ENCODE data around the gene GDF3.
"Not testable (repeated sequence)": the region's sequence is repeated elsewhere in the genome, so short reads cannot be mapped to it uniquely, and the experiment has no call there.

The GDF3 gene

DNA sequence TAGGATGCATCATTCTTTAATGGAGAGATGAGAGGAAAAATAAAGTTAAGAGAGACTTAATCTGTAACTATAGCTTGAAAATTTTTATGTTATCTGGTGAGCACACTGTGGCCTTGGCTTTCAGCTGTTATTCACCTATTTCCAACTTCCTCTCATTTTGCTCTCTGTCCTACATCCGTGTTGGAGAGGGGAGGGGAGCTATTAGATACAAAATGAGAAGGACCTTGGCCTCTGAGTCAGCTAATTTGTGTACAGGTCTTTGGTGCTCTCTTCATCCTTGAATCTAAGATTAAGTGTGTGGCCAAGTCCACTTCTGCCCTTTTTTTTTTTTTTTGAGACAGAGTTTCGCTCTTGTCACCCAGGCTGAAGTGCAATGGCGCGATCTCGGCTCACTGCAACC, 29.0 kb downstream of the GDF3 start:
- DNase-seq, result no peak

DNA sequence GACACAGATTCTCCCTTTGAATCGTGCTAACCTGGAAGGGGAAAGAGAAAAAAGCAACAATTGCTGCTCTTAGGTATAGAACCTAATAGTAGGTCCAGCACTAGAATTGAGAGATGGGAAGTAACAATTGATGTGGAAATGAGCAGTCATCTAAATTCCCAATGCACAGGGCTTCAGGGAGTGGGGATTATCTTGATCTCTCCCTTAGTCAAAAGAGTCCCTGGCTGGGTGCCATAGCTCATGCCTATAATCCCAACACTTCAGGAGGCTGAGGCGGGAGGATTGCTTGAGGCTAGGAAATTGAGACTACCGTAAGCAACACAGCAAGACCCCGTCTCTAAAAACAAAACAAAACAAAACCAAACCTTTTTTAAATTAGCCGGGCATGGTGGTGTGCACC, 33.8 kb downstream of the GDF3 start:
- no peak for DNase-seq

DNA sequence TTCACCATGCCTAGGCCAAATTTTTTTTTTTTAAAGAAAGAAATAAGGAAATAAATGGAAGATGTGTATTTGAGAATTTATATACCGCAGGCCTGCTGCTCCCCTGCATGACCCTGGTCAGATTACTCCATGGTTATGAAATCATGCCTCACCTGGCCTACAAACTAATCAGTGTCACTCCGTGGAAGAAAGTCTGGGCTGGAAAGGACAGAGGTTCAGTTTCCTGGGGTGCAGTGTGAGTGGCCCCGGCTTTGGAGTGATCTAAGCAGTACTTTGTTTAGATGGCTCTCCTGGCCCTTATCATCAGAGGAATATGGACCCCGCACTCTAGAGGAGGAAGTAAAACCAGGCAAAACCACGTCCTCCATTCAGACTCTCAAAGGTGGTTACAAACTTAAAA, 39.5 kb downstream of the GDF3 start:
- DNase-seq, result no peak

DNA sequence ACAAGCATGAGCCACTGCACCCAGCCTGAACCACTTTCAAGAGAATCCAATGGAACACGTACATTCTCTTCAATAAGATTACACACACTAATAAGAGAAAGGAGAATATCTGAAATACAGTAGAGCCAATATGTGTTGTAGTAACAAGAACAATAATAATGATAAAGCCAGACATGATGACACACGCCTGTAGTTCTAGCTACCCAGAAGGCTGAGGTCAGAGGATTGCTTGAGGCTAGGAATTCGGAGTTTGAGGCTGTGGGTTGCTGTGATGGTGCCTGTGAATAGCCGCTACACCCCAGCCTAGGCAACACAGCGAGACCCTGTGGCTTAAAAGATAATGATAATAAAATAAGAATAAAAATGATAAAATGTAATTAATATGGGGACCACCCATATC, 45.5 kb downstream of the GDF3 start:
- no peak for DNase-seq

DNA sequence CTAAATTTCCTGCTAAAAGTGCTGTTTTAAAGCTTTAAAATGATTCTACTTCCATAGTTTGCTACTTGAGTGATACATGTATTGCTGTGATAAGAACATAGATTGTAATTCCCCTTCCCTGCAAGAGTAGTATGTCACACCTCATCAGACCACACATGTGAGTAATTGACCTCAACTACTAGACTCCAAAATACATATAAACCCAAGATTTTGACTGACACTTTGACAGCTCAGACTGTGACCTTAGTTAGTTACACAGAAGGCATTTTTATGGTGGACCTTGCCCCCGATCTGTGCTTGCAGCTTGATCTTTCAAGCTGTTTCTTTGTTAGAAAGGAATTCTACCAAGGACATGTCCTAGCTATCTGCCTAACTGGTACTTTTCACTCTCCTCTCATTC, 48.5 kb downstream of the GDF3 start:
- DNase-seq, result no peak

DNA sequence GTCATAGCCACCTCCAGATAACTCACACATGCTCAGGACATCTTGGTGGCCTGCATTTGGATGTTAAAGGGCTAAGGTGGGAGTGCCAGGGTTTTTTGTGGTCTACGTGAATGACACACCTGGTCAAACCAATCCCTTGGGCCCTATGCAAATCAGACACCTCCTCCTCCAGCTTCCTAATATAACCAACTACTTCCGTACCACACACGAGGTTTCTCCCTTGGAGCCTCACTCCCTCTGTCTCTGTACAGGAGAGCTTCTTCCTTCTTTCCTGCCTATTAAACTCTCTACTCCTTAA, 49.4 kb downstream of the GDF3 start:
- no peak for DNase-seq

DNA sequence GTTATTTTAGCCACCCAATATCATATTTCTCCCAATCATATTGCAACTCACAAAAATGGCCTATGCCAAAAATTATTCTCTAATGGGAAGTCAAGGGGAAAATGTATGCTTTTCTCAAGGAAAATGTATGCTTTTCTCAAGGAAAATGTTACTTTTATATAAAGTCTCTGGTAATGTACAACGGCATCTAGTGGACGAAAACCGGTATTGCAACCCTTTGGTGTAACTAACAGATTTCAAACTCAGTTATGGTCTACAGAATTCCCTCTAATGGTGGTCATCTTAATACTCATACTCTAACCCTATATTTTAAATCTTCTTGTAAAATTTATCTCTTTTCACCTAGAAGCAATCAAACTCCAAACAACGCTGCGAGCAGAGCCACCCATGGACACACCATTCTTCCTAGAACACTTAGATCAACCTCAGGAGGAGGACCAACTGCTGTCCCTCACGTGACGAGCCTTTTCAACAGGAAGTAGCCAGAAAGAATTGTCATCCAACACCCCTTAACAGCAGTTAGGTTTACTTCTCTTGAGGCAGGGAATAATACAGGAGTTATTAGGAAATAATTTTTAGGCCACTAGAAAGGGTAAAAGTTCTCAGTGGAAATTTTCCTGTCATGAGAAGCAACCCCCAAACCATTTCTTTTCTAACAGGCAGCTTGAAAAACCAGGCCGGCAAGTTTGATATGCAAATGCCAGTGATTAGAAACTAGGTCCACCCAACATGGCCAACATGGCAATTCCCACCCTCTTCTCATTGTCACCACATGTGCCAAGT, 50.0 kb downstream of the GDF3 start:
- DNase-seq, result no peak

DNA sequence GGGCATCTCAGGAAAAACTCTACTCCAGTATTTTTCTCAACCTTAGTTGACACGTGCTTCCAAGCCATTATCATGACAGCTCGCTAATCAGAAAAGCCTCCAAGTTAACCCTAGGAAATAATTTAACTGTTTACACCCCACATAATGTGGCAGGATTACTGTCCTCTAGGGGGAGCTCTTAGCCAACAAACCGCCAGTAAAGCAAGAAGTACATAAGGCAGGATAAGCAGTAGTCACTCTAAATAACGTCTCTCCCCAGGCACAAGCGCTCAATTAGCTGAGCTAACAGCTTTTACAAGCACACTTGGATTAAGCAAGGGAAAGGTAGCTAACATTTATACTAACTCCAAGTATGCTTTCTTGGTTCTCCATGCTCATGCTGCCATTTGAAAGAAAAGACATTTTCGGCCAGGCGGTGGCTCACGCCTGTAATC, 52.7 kb downstream of the GDF3 start:
- no peak for DNase-seq

DNA sequence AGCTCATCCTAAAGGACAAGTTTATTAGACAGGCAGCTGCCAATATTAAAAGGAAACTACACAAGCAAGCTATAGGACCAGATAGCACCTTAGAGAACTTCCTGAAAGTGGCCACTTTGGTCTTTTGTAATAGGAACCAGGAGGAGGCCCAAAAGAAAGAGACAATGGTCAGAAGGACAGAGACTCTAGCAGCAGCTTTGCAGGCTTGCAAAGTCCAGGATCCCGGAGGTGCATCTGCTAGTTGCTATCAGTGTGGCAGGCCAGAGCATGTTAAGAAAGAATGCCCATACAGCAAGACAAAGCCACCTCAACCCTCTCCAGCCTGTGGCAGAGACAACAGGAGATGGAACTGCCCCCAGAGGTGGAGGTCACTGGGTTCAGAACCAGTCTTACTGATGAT, 53.3 kb downstream of the GDF3 start:
- no peak for DNase-seq

DNA sequence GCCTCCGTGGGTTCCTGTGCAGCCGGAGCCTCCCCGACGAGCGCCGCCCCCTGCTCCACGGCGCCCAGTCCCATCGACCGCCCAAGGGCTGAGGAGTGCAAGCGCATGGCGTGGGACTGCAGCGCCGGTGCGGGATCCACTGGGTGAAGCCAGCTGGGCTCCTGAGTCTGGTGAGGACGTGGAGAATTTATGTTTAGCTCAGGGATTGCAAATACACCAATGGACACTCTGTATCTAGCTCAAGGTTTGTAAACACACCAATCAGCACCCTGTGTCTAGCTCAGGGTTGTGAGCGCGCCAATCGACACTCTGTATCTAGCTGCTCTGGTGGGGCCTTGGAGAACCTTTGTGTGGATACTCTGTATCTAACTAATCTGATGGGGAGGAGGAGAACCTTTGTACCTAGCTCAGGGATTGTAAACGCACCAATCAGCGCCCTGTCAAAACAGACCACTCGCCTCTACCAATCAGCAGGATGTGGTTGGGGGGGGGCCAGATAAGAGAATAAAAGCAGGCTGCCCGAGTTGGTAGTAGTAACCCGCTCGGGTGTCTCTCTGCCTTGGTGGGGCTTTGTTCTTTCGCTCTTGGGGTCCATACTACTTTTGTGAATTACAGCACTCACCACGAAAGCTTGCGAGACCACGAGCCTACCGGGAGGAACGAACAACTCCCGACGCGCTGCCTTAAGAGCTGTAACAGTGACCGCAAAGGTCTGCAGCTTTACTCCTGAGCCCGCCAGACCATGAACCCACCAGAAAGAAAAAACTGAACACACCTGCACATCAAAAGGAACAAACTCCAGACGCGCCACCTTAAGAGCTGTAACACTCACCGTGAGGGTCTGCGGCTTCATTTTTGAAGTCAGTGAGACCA, 55.2 kb downstream of the GDF3 start:
- not testable (repeated sequence) for DNase-seq
